Tibial artery (tissue), 4 donors: Measurements from ENCODE around the gene BORCS6.

ENCODE experiments used
- DNase-seq, 2 donors: peaks; one replicate each; pipeline ENCODE4 v3.0.0-alpha.2; 2019
- H3K27ac ChIP-seq, 2 donors: fragments of 200-600 bp; sonication (generic) in 1 of 2; 1 replicate in 1 of 2; 2 replicates in 1 of 2; pipeline ENCODE4 v1.5.1; 2018 to 2019; ENCODE audit warnings: mild to moderate bottlenecking in 1 of 2
- H3K27me3 ChIP-seq, 2 donors: fragments of 200-600 bp; sonication (generic) in 1 of 2; one replicate each; pipeline versions ENCODE4 v1.5.1 to v1.6.0; 2016 to 2019
- H3K36me3 ChIP-seq, 3 donors: fragments of 200-600 bp; sonication (generic) in 2 of 3; one replicate each; pipeline ENCODE4 v1.5.1; 2016 to 2019; ENCODE audit warnings: mild to moderate bottlenecking in 2 of 3
- H3K4me1 ChIP-seq, 4 donors: fragments of 200-600 bp; sonication (generic) in 2 of 4; 1 replicate in 3 of 4; 2 replicates in 1 of 4; pipeline ENCODE4 v1.5.1; 2016 to 2019
- H3K4me3 ChIP-seq, 2 donors: fragments of 200-600 bp; sonication (generic) in 1 of 2; 1 replicate in 1 of 2; 2 replicates in 1 of 2; pipeline ENCODE4 v1.5.1; 2018 to 2019; ENCODE audit warnings: mild to moderate bottlenecking in 2 of 2
- H3K9me3 ChIP-seq, 3 donors: fragments of 200-600 bp; sonication (generic) in 1 of 3; one replicate each; pipeline ENCODE4 v1.5.1; 2016 to 2019
- CTCF ChIP-seq, 2 experiments: fragments of 200-600 bp in 1 of 2; fragments of 450-650 bp in 1 of 2; IDR thresholded peaks; one replicate each; pipeline ENCODE4 v1.5.1; 2017 to 2019; ENCODE audit warnings: antibody characterized with exemption in 2 of 2, mild to moderate bottlenecking in 1 of 2, moderate library complexity in 1 of 2
- intact Hi-C: fragments of 100-400 bp; cut with DNase I; formaldehyde crosslinking; loops from one replicate; pipeline ENCODE4 v1.15.0; 2023; ENCODE audit warnings: low total_unique reads

BORCS6 gene

GRCh38 chr17:8167526-8167925 is 22.5 kb downstream of the BORCS6 start:
- no peak for DNase-seq
- Histone ChIP-seq H3K9me3 (no peaks in the 10 kb centered on the region), H3K27me3 (no peaks in the 10 kb centered on the region), H3K4me3 (no peak overlapping the region), H3K36me3 (no peaks in the 10 kb centered on the region), H3K27ac (no peak overlapping the region), H3K4me1 (peaks cover 0 to 18% (median 17%) of the 10 kb centered on the region in 4 donors)
- intact Hi-C loops: no loop called here
- TF ChIP-seq CTCF (IDR thresholded peaks at IDR 0.05): no peak

GRCh38 chr17:8166731-8167130 is 23.2 kb downstream of the BORCS6 start:
- H3K36me3 ChIP-seq: no peaks in the 10 kb centered on the region
- no peak for DNase-seq
- no peaks in the 10 kb centered on the region for H3K9me3 ChIP-seq
- no peak for TF ChIP-seq CTCF (IDR thresholded peaks at IDR 0.05)
- no peak overlapping the region for H3K4me3 ChIP-seq
- intact Hi-C loops: no loop called here
- peaks cover 0 to 22% (median 20%) of the 10 kb centered on the region in 4 donors for H3K4me1 ChIP-seq
- H3K27me3 ChIP-seq: no peaks in the 10 kb centered on the region
- no peak overlapping the region for H3K27ac ChIP-seq

- H3K36me3 ChIP-seq: peaks cover 0 to 15% (median 13%) of the 10 kb centered on the region in 3 donors
- no peaks in the 10 kb centered on the region for H3K27me3 ChIP-seq
- H3K4me1 ChIP-seq: peaks cover 0 to 40% (median 34%) of the 10 kb centered on the region in 4 donors
- no peaks in the 10 kb centered on the region for H3K9me3 ChIP-seq
- DNase-seq: no peak
- no peak for TF ChIP-seq CTCF (IDR thresholded peaks at IDR 0.05)
- H3K4me3 ChIP-seq: no peak overlapping the region
- intact Hi-C loops: loop anchor here (5.0 kb wide), 1 partner anchor 42 kb away; the partner anchor contains the start of gene HES7
- H3K27ac ChIP-seq: peak overlapping the region; percentile 99 to 100
Observed at GRCh38 chr17:8164815-8165131, 25.2 kb downstream of the BORCS6 start.

GRCh38 chr17:8163978-8164814 is 25.8 kb downstream of the BORCS6 start:
- peak overlapping the region; percentile 99 to 100 for H3K27ac ChIP-seq
- TF ChIP-seq CTCF (IDR thresholded peaks at IDR 0.05): no peak
- intact Hi-C loops: loop anchor here (5.0 kb wide), 1 partner anchor 42 kb away; the partner anchor contains the start of gene HES7
- H3K9me3 ChIP-seq: no peaks in the 10 kb centered on the region
- peaks cover 0 to 46% (median 36%) of the 10 kb centered on the region in 4 donors for H3K4me1 ChIP-seq
- H3K4me3 ChIP-seq: no peak overlapping the region
- no peaks in the 10 kb centered on the region for H3K27me3 ChIP-seq
- DNase-seq: peak; percentile 79 to 87
- peaks cover 0 to 21% (median 19%) of the 10 kb centered on the region in 3 donors for H3K36me3 ChIP-seq

GRCh38 chr17:8162997-8163977 is 26.7 kb downstream of the BORCS6 start:
- DNase-seq: peak in 1 of 2 donors; percentile 77
- TF ChIP-seq CTCF (IDR thresholded peaks at IDR 0.05): no peak
- peaks cover 0 to 21% (median 19%) of the 10 kb centered on the region in 3 donors for H3K36me3 ChIP-seq
- no peaks in the 10 kb centered on the region for H3K27me3 ChIP-seq
- H3K27ac ChIP-seq: peak overlapping the region; percentile 99 to 100
- H3K9me3 ChIP-seq: no peaks in the 10 kb centered on the region
- intact Hi-C loops: loop anchor here (5.0 kb wide), 1 partner anchor 41 kb away; the partner anchor contains the start of gene HES7
- H3K4me1 ChIP-seq: peaks cover 0 to 55% (median 41%) of the 10 kb centered on the region in 4 donors
- H3K4me3 ChIP-seq: peak overlapping the region; percentile 85 to 99
